HL-60 (cell line): Measurements from ENCODE around the gene USF3.
A peak's percentile ranks its signal among the peaks of the same experiment; 100 is the strongest.

ENCODE experiments used
- DNase-seq, 2 experiments: peaks; one replicate each; pipeline ENCODE4 v3.0.0-alpha.2; 2010 to 2020; ENCODE audit warnings: low read depth in 1 of 2, low spot score in 1 of 2
- H3K27ac ChIP-seq: fragments of 250-450 bp; sonication (Bioruptor Pico); replicated peaks from 2 replicates; pipeline ENCODE4 v1.5.1; 2020; ENCODE audit warnings: mild to moderate bottlenecking, moderate library complexity
- H3K27me3 ChIP-seq: fragments of 250-450 bp; sonication (Bioruptor Pico); 2 replicates; pipeline ENCODE4 v1.5.1; 2021; ENCODE audit warnings: mild to moderate bottlenecking, moderate library complexity; ENCODE audit not compliant: insufficient read depth, poor library complexity, severe bottlenecking
- H3K4me3 ChIP-seq: replicated peaks from 2 replicates; pipeline ENCODE4 v1.5.1; 2011; ENCODE audit warnings: mild to moderate bottlenecking, control low read depth, low read length; ENCODE audit not compliant: insufficient read depth
- CTCF ChIP-seq: IDR thresholded peaks from one replicate; pipeline ENCODE4 v1.5.1; 2011; ENCODE audit warnings: low read length, control low read depth, inconsistent platforms; ENCODE audit not compliant: insufficient read depth
- GABPA ChIP-seq: IDR thresholded peaks from 2 replicates; pipeline ENCODE4 v1.6.1; 2012; ENCODE audit warnings: low read depth
- POLR2AphosphoS5 ChIP-seq: IDR thresholded peaks from 2 replicates; pipeline ENCODE4 v1.6.1; 2012; ENCODE audit warnings: low read depth
- REST ChIP-seq: IDR thresholded peaks from 2 replicates; pipeline ENCODE4 v1.6.1; 2012; ENCODE audit warnings: low read depth; ENCODE audit not compliant: insufficient replicate concordance
- SPI1 ChIP-seq: IDR thresholded peaks from 2 replicates; pipeline ENCODE4 v1.6.1; 2012; ENCODE audit warnings: low read depth, mild to moderate bottlenecking, borderline replicate concordance
- long read RNA-seq: library from polyadenylated mRNA; unstranded; transcript quantifications from one replicate; pipeline ENCODE4 v2.0.0, GENCODE V29; 2020

Gene USF3
- long read RNA-seq, partial matches to known transcripts = 1 of 1 reads
- long read RNA-seq, other reads (novel, unspliced or antisense) = 0 of 1 reads

GRCh38 chr3:113695786-113696645 lies at the start of gene USF3:
USF3 (minus strand) TSS chr3:113696642; CDS start chr3:113674878, 21,764 bp downstream.
- Histone ChIP-seq H3K27ac (peak within 1 kb of the TSS; percentile 86), H3K4me3 (peak within 1 kb of the TSS; percentile 86), H3K27me3 (no peaks in the 10 kb centered on the region)
- TF ChIP-seq CTCF (no peak), SPI1 (no peak), POLR2AphosphoS5 (peak; percentile 36; the same call in 1 of the 2 replicates), GABPA (no peak), REST (no peak)
- DNase-seq = peak; percentile 39 to 75

- Histone ChIP-seq H3K27me3 (no peaks in the 10 kb centered on the region), H3K4me3 (peak within 1 kb of the TSS; percentile 82), H3K27ac (peak within 1 kb of the TSS; percentile 97)
- peak; percentile 86 to 95 for DNase-seq
- TF ChIP-seq GABPA (no peak), CTCF (no peak), POLR2AphosphoS5 (peak; percentile 74)
These were observed 49.5 kb upstream of the USF3 start, which contains the start of gene NAA50 for GRCh38 chr3:113745756-113746547. NAA50 (minus strand) TSS chr3:113746249; CDS start chr3:113745949, 300 bp downstream.

- Histone ChIP-seq H3K4me3 (peak overlapping the region; percentile 82), H3K27me3 (no peaks in the 10 kb centered on the region), H3K27ac (peak overlapping the region; percentile 97)
- peak; percentile 75 to 89 for DNase-seq
- no peak for TF ChIP-seq SPI1
- TF ChIP-seq POLR2AphosphoS5 = no peak
- no peak for TF ChIP-seq REST
- TF ChIP-seq CTCF = peak; percentile 41
- no peak for TF ChIP-seq GABPA
These were observed 48.7 kb upstream of the USF3 start for GRCh38 chr3:113744941-113745755.
